ENCODE results near the gene SMIM1. TPM values are rescaled to one million over a fixed set of nuclear protein-coding genes. Genes with fewer than 3 reads are reported as not detected.
A peak's percentile ranks its signal among the peaks of the same experiment; 100 is the strongest.

The SMIM1 gene
- total and polyA plus RNA-seq, 9 of the 15 experiments (the other 6 are each of a cell fraction or from before 2014, with no cell fraction given), result 2.3 to 125 (median 24.3) TPM

DNA sequence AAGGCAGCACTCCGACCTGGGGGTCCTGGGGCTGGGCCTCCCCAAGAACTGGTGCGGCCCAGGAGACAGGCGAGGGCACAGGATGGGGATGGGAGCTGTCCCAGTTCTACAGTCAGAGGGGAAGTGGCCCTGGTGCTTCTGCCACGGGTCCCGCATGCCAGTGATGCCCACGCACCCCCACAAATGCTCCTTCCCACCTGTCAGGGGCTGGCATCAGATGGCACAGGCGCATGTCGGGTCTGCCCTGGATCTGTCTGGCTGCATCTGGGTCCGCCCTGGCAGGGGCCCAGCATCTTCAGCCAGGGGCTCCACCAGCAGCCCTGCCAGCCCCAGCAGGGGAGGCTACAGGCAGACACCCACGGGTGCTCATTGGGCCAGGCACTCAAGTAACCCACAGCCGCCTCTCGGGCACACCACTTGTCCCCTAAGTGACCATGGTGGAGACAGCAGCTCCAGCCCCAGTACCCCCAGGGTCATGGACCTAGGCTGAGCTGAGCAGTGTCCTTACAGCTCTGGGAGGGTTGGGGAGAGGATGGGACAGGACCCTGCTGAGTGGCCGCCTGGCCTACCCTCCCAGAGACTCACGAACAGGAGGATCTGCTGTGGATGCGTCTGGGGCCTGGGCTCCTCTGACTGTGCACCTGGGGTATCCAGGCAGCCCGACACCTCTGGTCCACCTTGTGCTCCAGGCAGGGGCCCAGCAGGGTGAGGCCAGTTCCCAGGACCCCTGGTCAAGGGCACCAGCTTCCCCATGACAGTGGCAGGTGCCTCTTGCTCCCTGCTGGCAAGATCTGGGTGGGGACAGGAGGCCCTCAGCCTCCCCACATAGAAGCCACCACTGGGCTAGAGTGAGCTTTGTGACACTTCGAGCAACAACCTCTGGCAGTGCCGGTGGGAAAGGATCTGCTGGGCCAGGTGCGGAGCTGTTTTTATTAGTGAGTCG is 5.4 kb downstream of the SMIM1 start (continued):
- TF ChIP-seq L3MBTL2 (IDR thresholded peaks at IDR 0.05), result no peak
- TF ChIP-seq POLR2AphosphoS2 (IDR thresholded peaks at IDR 0.05; ENCODE audit: low read length), result peak; percentile 32; the same call in 1 of the 2 replicates
- no peak for TF ChIP-seq WHSC1 (IDR thresholded peaks at IDR 0.05; ENCODE audit: low read length)
- TF ChIP-seq FOXP1 (CRISPR knock-in tag; IDR thresholded peaks at IDR 0.05), result peak; percentile 42; the same call in 1 of the 2 replicates
- TF ChIP-seq MECOM (CRISPR knock-in tag; IDR thresholded peaks at IDR 0.05), result no peak
- no peak for TF ChIP-seq ZNF778 (CRISPR knock-in tag; IDR thresholded peaks at IDR 0.05)
- TF ChIP-seq, protein P1, sequence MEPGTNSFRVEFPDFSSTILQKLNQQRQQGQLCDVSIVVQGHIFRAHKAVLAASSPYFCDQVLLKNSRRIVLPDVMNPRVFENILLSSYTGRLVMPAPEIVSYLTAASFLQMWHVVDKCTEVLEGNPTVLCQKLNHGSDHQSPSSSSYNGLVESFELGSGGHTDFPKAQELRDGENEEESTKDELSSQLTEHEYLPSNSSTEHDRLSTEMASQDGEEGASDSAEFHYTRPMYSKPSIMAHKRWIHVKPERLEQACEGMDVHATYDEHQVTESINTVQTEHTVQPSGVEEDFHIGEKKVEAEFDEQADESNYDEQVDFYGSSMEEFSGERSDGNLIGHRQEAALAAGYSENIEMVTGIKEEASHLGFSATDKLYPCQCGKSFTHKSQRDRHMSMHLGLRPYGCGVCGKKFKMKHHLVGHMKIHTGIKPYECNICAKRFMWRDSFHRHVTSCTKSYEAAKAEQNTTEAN (CRISPR knock-in tag; IDR thresholded peaks at IDR 0.05), result no peak
- no peak for TF ChIP-seq ZNF274 (IDR thresholded peaks at IDR 0.05; ENCODE audit: borderline replicate concordance, low read depth, low read length)
- 0 out of 2 replicates have a peak, but pooled peaks have one; percentile 9 for TF ChIP-seq CBFB (CRISPR knock-in tag; IDR thresholded peaks at IDR 0.05)
- TF ChIP-seq MIER1 (IDR thresholded peaks at IDR 0.05; ENCODE audit: low read depth), result no peak
- no peak for TF ChIP-seq SMARCB1 (IDR thresholded peaks at IDR 0.05; ENCODE audit: insufficient read length, low read depth)
- TF ChIP-seq KAT7 (CRISPR knock-in tag; IDR thresholded peaks at IDR 0.05; ENCODE audit: borderline replicate concordance), result no peak
- peak; percentile 33 for TF ChIP-seq POLR2A (conservative IDR thresholded peaks at IDR 0.05)
- 0 out of 4 replicates have a peak, but pooled peaks of 1 of the 2 experiments have one; percentile 27 for TF ChIP-seq MAZ (CRISPR knock-in tag; conservative IDR thresholded peaks at IDR 0.05 in 1 of 2, IDR thresholded peaks at IDR 0.05 in 1 of 2)
- TF ChIP-seq HNRNPUL1 (IDR thresholded peaks at IDR 0.05; ENCODE audit: low read length), result peak; percentile 66
- TF ChIP-seq HEY1 (CRISPR knock-in tag; IDR thresholded peaks at IDR 0.05; ENCODE audit: borderline replicate concordance), result 0 out of 2 replicates have a peak, but pooled peaks have one; percentile 9
- TF ChIP-seq, protein P2, sequence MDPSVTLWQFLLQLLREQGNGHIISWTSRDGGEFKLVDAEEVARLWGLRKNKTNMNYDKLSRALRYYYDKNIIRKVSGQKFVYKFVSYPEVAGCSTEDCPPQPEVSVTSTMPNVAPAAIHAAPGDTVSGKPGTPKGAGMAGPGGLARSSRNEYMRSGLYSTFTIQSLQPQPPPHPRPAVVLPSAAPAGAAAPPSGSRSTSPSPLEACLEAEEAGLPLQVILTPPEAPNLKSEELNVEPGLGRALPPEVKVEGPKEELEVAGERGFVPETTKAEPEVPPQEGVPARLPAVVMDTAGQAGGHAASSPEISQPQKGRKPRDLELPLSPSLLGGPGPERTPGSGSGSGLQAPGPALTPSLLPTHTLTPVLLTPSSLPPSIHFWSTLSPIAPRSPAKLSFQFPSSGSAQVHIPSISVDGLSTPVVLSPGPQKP (CRISPR knock-in tag; IDR thresholded peaks at IDR 0.05), result no peak
- no peak for TF ChIP-seq ZKSCAN8 (CRISPR knock-in tag; IDR thresholded peaks at IDR 0.05)
- TF ChIP-seq NR1H2 (CRISPR knock-in tag; IDR thresholded peaks at IDR 0.05), result no peak
- TF ChIP-seq E2F3 (CRISPR knock-in tag; IDR thresholded peaks at IDR 0.05), result no peak
- no peak for TF ChIP-seq PHTF2 (CRISPR knock-in tag; IDR thresholded peaks at IDR 0.05)
- TF ChIP-seq ZNF184 (CRISPR knock-in tag; IDR thresholded peaks at IDR 0.05), result no peak
- TF ChIP-seq, protein P3, sequence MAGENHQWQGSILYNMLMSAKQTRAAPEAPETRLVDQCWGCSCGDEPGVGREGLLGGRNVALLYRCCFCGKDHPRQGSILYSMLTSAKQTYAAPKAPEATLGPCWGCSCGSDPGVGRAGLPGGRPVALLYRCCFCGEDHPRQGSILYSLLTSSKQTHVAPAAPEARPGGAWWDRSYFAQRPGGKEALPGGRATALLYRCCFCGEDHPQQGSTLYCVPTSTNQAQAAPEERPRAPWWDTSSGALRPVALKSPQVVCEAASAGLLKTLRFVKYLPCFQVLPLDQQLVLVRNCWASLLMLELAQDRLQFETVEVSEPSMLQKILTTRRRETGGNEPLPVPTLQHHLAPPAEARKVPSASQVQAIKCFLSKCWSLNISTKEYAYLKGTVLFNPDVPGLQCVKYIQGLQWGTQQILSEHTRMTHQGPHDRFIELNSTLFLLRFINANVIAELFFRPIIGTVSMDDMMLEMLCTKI (IDR thresholded peaks at IDR 0.05; ENCODE audit: partially characterized antibody), result no peak
- TF ChIP-seq RBM25 (IDR thresholded peaks at IDR 0.05; ENCODE audit: low read depth, low read length, severe bottlenecking), result no peak
- TF ChIP-seq PTTG1 (tag; IDR thresholded peaks at IDR 0.05; ENCODE audit: low read depth), result no peak
- TF ChIP-seq POLR2G (IDR thresholded peaks at IDR 0.05; ENCODE audit: low read depth, low read length), result peak; percentile 80
- peak; percentile 57 for TF ChIP-seq RBFOX2 (IDR thresholded peaks at IDR 0.05; ENCODE audit: low read depth, low read length)
